T follicular helper cell (primary cell): ENCODE measurements around the gene SYP.

Experiments
- DNase-seq: peaks from one replicate; pipeline ENCODE4 v3.0.0-alpha.2; 2020; ENCODE audit warnings: low read depth

Gene SYP

DNA sequence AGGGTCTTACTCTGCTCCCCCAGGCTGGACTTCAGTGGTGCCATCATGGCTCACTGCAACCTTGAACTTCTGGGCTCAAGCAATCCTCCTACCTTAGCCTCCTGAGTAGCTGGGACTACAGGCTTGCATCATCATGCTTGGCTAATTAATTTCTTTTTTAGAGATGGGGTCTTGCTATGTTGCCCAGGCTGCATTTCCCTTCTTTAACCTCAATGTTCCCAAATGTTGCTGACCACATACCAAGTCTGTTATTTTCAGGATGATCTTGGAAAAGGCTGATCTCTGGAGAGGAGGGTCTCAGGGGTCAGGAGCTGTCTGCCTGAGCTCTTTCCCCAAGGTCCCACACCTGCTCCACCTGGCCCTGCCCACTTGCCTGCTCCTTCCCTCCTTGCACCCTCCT, 20.1 kb upstream of the SYP start:
- no peak for DNase-seq

DNA sequence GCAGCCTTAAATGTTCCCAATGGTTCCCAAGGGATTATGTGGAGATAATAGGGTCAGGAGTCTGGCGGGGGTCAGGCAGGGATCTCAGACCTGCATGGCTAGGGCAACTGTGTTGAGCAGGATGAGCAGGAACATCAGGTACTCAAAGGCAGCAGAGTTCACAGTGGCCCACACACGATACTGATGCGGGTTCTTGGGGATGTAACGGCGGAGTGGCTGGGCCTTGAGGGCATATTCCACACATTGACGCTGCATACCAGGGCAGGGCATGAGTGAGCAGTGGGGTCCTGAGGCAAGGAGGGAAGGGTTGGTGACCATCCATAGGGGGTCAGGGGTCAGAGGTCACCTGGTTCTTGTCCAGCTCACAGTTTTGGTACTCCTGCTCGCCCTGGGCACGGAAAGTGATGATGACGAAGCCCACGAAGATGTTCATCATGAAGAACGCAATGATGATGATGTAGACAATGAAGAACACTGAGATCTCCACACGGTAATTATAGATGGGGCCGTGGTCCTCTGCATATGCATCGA, 15.1 kb upstream of the SYP start:
- no peak for DNase-seq

DNA sequence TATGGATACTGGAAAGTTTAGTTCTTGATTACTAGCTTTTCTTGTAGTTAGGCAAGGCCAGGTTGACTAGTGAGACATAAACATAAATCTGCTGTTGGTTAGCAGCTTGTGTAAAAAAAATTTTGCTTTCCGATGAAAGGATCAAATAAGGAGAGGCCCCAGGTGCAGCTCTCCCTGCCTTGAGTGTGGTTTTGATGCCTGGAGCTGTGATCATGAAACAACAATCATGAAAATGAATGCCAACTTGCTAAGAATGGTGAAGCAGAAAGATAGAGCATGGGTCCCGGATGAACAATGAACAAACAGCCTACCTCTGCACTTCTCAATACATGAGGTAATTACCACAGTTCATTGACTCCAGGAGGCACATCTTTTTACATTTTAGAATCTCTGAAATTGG, 14.4 kb upstream of the SYP start:
- DNase-seq: no peak

DNA sequence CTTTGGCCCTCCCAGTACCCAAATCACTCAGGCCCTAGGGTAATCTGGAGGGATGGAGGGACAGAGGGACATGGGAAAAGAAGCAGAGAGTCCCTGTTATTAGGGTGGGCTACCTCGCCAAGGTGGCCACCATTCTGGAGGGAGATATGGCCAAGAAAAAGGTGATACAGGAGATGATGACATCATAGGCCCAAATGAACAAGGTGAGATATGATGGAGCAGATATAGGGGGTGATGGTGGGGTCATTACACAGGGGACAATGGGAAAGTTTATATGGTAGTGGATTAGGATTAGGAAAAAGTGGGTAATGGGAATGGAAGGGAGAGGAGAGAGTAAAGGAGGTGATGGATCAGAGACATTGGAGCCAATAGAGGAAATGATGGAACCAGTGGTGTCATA, 12.9 kb upstream of the SYP start:
- DNase-seq: no peak

DNA sequence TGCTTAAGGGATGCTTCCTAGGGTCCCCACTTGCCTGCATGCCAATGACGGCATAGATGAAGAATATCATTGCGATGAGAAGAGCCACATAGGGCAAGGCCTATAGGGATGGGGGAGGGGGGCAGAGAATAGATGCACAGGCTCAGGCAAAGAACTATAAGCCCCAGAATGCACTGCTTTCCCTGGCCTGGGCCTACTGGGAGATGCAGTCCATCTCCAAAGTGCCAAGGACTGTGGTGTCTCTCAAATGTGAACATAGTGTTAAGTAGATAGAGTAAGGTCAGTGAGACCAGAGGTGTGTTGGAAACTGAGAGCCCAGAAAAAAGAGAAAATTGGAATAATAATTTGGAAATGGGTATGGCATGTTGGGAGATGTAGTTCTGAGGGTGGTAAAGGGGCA, 12.2 kb upstream of the SYP start:
- no peak for DNase-seq

DNA sequence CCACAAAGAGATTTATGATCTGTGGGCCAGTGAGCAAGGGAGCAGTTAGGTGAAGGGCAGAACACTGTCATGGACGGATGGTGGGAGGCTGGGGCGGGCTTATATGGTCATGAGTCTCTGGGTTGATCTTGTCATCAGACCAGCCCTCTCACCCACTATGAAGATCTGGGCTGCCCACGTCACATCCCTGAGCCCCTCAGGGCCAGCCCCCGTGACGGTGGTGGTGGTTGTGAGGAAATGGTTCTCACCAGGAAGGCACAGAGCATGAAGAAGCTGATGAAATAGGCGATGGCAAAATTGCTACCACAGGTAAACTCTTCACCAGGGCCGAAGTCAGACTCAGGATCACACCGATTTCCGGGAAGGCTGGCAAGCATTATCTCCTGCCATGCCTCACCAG, 11.1 kb upstream of the SYP start:
- DNase-seq: no peak

DNA sequence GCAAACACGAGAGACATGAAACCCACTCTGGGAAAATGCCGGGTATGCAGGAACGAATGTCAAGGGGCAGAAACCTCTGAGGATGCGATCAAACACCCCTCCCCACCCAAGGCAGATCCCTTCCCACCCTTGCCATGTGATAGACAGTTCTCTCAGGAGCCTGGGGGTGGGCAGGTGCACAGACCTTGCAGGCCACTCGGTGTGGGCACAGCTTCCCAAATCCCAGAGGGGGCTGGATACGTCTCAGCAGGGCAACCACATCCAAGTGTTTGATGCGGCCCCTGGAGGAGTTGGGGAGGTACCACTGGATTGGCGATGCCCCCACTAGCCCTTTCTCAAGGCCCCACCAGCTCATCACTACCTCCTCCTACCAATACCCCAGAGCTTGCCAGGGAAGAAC, 10.4 kb upstream of the SYP start:
- DNase-seq: no peak

DNA sequence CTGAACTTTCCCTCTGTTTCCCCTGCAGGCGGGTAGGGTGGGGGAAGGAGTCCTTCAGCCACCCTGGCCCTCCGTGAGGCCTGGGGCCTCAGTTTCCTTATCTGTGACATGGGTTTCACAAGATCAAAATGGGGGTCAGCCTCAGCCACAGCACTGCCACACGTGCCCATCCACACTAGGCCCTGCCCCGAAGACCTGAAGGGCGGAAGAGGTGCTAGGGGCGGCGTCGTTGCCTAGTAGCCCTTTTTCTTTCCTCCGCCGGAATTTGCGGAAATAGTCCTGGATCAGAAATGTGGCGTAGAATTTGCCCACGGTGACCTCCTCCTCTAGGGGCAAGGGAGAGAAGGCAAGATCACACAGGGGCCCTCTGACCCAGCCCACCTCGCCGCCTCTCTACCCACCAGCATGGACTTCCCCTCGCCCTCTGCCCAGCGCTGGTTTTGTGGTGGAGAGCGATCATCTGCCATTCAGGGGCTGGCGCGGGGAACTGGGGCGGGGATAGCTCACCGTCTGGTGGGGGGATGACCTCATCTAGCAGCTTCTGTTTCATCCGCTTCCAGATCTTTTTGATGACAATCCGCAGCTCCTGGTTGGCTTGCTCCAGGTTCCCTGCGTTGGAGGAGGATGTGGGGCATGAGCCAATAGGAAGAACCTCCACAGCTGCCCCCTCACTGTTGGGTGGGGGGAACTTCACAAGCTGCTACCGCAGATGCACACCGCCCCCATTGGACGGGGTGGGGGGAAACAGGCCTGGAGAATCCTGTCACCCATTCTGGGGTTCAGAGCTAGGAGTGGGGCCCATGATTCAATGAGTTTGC, 9.7 kb upstream of the SYP start:
- DNase-seq: no peak

DNA sequence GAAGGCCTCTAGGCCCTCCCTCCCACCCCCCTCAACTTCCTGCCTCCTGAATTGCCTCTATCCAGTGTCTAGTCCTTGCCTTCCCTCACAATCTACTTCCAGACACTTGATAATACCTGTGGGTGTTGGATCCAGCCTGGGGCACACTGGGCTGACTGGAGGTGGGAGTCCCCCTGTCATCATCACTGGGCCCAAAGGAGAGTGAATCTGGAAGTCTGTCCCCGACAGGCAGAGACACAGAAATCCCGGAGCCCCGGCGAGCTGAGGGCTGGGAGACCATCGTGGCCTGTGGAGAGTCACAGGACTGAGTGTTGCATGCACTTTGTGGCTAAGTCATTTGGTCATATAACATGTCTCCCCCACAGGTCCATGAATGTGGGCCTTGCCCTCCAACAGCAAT, 8.4 kb upstream of the SYP start:
- DNase-seq: no peak

DNA sequence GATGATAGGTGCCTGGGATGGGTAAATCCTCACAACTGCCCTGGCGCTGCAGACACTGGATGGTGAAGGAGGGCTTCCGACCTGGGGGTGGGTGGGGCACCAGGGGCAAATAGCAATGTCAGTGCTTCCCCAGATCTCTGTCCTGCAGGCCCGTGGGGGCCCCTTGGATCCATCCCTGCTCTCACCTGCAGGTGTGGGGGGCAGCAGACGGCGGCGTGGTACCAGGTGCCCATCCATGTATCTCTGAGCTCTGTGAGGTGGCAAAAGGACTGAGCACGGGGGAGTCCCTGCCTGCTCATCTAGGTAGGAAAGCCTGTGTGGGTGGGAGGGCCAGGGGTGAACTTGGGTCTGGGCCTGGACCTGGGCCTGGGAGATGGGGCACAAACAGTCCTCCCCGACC, 6.5 kb upstream of the SYP start:
- DNase-seq: no peak

DNA sequence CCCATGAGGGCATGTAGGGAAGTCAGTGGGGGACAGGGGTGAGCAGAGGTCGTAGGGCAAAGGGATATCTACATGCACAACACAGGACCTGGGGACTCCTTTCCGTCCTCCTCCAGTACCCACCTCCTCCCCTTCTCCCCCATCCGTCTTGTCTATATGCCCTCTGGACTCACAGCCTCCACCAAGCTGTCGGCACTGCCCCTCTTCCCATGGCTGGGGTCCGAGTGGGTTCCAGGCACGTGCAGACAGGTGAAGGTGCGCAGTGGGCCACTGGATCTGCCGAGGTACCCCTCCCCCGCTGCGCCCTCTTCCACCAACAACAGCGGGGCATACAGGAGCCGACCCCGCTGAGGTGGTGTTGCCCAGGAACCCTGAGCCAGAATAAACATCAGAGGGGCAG, 5.5 kb upstream of the SYP start:
- DNase-seq: no peak

DNA sequence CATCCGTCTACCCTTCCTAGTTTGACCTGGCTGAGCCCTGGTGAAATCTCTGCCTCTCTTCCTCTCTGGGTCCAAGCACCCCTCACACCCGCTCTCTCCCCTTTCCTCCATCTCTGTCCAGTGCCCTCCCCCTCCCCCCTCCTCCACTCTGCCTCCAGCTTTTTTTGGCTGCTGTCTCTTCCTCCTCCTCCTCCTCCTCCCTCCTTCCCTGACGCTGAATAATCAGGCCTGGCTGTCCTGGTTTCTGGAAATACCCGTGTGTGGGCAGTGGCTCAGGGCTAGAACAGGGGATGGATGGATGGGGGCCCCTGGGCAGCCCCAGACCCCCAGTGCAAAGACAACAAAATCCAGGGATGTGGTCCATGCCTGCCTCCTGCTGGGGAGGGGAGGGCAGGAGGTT, 4.7 kb upstream of the SYP start:
- no peak for DNase-seq

DNA sequence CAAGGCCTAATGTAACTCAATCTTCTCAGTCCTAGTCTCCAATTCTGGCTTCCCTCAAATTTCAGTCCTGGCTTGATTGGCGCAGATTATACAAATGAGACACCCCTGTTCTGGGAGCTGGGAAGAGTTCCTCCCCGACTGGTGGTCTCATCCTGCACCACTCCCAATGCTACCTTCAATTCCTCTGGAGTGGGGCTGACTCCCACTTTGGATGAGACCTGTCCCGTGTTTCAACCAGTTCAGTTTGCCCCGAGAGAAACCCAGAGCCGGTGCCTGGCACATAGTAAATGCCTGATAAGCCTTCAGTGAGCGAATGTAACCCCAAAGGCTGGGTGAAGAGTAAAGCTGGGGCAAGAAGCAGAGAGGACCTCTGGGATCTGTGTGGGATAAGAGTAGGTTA, 4.0 kb upstream of the SYP start:
- DNase-seq: no peak

DNA sequence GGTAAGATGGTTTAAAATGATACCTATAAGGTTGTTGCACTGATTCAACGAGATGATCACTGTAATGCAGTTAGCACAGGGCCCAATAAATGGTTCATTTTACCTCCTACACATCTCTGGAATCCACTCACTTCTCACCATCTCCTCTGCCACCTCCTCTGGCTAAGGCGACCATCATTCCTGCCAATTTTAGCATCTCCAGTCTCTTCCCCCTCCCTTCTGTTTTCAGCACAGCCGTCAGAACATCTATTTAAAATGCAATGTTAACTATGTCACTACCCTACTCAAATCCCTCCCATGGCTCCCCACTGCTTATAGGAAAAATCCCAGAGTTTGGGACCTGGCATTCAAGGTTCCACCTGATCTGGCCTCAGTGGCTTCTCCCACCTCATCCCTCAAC, 3.5 kb upstream of the SYP start:
- DNase-seq: no peak

DNA sequence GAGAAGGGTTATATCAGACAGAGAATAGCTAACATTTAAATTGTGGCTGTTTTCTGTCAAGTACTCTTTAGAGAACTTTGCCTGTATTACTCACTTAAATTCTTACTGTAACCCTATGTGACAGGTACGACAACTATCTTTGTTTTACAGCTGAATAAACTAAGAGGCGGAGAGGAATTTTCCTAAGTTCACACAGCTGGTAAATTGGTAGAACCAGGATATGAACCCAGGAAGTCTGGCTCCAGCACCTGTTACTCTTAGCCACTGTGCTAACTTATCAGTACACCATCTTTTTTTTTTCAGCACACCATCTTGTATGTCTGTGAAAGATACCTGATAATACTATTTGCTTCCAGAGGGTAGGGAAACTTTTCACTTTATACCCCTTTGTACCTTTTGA, 2.0 kb upstream of the SYP start:
- no peak for DNase-seq

DNA sequence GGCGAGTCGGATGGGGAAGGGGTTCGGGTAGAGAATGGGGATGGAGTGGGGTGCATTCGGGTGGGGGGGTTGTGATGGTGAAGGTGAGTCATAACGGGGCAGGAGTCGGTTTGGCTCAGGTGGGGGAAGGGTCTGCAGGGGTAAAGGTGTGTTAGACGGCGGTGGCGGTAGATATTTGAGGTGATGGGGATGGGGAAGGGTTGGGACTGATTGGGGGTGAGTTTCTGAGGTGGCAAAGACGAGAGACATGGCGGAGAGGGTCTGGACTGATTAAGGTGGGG, 738 bp downstream of the SYP start:
- DNase-seq: no peak

DNA sequence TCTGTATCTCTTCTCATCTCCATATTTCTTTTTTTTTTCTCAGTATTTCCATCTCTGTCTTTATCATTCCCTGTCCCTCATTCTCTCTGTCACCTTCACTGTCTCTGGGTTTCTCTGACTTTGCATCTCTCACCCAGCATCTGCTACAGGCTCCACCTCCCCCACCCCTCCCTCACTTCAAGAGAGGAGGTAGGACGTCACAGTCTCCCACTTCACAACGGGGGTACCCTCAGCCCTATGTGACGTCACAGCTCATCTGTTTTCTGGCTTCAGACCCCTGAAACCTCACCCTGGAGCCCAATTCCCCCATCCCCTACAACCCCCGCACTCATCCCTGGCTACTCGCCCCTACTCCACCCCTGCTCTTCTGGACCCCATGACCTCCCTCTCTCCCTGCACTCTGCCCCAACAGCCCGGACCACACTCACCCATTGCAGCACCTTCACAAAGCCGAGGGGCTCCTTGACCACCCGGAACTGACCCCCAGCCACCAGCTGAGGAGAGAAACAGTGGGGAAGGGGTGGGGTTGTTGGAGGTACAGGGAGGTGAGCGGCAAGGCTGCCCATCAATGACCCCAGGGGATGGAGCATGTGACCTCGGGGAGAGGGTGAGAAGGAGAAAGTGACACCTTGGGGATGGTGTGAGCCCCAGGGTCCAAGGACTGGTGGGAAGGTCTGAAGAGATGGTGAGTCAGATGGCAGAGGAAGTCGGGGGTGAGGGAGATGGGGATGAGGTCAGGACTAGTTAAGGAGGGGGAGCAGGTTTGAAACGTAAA, 1.3 kb downstream of the SYP start:
- DNase-seq: no peak

DNA sequence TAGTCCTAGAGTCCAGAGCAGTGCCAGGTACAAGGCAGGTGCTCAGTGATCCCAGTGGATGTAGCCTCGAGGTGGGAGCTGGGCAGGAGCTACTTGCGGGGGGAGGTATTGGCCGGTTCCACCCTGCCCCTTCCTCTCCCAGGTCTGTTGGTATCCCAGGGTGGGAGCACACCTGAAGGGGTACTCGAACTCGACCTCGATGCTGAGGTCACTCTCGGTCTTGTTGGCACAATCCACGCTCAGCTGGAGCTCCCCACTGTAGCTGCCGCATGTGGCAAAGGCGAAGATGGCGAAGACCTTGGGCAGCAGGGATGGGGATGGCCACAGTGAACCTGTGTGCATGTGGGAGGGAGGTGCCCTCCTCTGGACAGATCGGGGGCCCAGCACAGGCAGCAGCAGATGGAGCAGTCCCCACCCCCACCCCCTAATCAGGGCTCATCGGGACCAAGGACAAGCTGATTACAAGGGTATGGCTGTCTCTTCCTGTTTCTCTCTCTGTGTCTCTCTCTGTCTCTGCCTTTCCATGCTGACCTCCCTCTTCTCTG, 2.4 kb downstream of the SYP start:
- no peak for DNase-seq

DNA sequence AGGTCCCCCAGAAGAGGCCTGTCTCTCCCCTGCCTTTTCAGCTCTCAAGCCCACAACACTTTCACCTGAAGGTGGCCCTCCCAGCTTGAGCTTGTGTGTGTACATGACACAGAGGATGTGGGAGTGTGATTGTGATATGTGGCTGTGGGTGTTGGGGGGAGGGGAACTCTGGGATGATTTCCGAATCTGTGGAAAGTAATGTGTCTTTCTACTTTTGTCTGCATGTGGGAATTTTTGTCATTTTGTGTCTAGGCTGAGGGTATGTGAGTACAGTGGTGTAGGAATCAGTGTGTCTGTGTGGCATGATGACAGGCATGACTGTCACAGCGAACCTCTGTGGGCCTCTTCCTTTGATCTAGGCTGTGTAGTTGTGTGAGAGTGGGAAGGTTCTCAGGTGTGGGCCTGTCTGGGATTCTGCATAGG, 6.4 kb downstream of the SYP start:
- no peak for DNase-seq

DNA sequence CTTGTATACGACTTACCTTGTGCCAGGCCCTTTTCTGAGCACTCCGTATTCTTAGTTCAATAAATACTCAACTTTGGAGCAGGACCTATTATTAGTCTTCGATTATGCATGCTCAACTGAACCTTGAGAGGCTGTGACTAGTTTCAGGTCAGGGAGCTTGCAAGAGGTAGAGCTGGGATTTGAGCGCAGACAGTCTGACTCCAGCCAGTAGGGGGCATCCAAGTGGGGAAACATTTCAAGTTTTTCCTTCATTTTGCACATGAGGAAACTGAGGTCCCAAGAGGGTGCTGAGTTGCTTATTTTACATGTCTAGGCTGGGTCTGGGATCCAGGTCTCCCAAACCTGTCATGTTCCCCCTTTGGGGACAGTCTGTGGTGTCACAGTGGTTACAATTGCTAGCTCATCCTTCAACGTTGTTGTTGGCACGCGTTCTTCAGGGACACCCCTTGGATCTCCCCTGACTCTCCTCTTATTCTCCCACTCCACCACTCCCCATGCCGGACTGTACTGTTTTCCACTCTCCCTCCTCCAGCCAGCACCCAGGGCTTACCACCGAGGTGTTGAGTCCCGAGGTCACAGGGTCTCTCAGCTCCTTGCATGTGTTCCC, 7.2 kb downstream of the SYP start:
- no peak for DNase-seq

DNA sequence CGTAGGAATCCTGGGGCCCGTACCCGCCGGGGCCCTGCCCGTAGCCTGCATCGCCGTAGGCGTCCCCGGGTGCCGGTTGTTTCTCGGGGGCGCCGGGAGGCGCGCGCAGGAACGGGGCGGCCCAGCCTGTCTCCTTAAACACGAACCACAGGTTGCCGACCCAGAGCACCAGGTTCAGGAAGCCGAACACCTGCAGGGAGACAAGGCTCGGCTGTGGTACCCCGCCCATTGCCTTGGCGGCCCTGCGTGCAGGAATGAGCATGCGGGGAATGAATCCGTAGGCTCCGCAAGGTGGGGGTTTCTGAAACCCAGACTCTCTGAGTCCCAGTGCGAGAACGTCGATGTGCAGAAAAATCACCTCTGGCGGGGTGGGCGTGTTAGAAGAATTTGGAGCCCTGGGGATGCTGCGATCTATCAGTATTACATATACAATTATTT, 8.4 kb downstream of the SYP start:
- DNase-seq: no peak

DNA sequence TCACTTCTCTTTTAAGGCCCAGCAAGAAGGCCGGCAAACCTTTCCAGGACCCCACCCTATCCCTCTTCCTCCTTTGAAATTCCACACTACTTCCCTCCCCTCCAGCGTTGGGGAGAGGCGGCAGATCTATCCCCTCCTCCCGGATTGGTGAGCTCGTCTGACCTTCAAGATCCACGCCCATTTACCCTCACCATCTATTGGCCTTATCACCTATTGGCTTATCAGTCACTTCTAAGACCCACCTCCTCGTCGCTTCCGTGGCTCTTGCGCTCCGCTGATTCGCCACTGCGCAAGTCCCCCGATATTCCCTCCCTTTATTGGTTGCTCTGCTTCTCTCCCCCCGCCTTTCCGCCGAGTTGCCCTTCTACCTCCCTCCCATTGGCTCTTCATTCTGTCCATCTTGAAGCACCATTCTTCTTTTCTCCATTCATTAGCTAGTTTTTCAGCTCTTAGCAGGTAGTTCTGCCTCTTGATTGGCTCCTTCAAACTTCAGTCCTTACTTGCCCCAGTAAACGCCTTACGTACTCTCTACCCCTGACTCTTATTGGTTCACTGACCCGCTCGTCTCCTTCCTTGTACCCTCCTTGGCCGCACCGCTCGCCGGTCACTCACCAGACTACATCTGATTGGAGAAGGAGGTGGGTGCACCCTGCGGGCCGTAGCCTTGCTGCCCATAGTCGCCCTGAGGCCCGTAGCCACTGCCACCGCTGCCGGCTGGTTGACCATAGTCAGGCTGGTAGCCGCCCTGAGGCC, 9.0 kb downstream of the SYP start:
- peak; percentile 78 for DNase-seq
